Measurements from ENCODE around the gene CELF4.

DNA sequence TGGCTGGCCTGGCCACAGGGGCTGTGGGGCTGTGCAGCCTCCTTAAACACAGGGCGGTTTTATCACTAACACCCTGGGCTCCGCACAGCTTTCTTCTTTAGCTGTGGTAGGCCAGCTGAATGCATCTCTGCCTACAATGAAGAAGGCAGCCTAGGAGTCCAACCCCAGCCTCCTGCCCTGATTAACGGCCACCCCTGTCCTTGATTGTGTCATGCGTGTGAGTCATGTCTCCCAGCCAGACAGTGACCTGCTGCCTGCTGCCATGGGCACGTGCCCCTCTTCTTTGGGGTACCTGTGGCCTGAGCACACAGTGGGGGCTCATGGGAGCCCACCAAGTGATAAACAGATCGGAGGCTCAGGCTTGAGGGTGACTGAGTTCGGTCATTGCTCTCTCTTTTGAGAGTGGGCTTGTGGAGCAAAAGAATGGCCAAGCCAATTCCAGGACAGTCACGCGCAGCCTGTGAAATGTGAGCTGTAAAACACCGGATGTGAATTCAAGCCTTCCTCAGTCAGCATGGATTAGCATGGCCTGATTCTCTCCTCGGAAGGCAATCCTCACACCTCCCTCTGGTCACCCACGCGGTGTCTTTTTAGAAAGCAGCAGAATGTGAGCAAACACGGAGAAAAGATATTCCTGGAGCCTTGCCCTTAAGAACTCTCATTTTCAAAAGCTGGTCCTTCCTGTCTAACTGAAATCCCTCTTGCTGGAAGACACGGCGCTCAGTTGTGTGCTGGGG lies 144.1 kb downstream of the CELF4 start:
- TF ChIP-seq CTCF (IDR thresholded peaks at IDR 0.05; ENCODE audit: insufficient read depth, low read length, poor library complexity, severe bottlenecking) (no peak), EZH2phosphoT487 (conservative IDR thresholded peaks at IDR 0.05; ENCODE audit: low read length) (no peak)
